HG03565 (cell line): ENCODE results near the gene ATP8A1.

Source experiments
- ATAC-seq: cut with Tn5 transposase; IDR thresholded peaks from one replicate; pipeline ENCODE4 v1.9.1; 2021; ENCODE audit warnings: mild to moderate bottlenecking, moderate library complexity; ENCODE audit not compliant: unreplicated experiment

ATP8A1 gene

DNA sequence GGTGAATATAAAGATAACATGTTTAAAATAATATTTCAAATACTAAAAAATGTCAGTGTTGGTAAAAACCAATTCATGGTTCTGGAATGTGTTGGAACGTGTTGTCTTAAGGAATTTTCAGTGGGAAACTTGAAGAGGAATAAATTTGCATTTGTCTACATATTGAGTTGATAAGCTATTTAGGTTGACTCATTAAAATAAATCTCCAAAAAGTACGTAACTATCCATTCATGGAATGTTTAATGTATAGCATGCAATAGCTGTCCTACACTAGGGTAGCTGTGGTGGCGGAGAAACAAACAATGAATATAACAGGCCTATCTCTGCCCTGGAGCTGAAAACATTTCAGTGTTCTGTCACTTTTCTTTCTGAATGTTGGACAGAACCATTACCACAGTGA lies 239.4 kb downstream of the ATP8A1 start:
- no peak for ATAC-seq

DNA sequence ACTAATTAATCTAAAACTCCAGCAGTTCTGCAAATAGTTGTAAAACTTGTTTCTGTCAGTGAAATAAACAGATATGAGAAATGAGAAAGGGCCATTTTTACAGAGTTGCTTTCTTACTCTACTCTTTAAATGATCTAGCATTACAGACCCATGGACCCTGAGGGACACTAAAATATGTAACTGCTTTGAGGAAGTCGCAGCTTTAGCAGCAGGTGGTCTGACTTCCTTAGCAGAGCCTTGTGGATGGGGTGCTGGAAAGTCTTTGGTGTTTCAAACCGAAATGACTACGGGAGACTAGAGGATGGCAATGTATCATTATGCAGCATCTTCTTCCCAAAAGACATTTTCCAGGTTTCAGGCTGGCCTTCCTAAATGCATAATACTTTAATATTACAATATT lies 240.9 kb downstream of the ATP8A1 start:
- ATAC-seq, result no peak

DNA sequence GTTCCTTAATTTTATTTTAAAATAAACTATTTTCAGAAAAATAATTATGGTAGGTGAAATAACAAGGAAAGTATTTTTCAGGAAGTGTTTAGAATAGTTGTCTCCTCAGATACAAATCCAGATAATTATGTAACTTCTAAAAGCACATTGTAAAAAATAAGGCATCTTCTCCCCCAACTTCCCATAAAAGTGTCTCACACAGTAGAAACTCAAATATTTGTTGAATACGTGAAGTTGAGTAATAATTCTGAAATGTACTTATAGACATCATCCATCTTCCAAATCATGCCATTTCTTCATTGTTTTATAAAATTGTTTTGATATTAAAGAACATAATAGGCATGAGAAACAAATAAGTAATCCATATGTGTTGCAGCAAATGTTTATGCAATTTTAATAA lies 241.6 kb downstream of the ATP8A1 start:
- no peak for ATAC-seq

DNA sequence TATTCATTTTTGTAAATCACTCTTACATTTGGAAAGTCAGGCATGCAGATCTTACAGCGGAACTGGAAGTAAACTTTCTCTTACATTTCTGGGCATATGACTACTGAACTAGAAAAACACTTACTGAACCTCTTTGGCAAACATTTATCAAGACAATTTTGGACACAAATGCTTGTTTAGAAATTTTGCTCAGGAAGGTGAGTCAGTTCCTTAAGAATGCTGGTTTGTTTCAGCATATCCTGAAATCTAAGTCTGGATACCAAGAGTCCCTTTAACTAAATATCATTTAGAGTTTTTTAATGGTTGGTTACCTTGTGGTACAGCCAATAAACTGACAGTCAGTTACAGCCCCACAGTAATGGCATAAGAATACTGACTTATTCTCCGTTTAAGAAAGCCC lies 244.7 kb downstream of the ATP8A1 start:
- no peak for ATAC-seq

DNA sequence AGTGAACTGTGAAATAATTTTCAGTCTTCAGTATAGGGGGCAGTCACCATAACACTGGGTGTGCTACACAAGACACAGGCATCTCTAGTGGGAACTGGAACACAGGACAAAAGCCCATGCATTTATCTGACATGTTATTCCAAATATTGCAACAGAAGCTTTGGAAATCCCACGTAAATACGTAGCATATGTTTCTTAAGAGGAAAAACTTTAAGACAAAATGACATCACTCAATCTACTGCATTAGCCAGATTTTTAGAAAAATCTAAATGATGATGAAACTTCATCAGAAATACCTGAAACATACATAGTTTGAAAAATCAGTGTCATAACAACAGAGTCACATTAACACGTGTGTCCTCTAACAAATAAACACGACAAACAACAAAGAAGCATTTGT lies 245.1 kb downstream of the ATP8A1 start:
- no peak for ATAC-seq

DNA sequence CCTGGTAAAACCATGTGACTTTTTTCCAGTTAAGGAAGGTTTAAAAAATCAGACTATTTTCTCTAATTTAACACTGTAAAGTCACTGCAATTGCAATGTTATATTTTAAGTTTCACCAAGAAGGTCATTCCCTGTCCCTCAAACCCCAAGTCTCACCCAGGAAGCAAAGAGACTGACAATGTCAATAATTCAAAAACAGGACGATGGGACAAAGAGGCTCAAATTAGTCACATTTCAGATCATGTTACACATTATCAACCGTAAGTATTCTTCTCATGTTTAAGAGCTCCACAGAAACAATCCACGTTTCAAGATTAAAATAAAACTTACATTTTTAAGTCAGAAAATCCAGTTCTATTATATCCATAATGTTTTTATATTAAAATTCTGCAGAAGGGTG lies 246.5 kb downstream of the ATP8A1 start:
- no peak for ATAC-seq

DNA sequence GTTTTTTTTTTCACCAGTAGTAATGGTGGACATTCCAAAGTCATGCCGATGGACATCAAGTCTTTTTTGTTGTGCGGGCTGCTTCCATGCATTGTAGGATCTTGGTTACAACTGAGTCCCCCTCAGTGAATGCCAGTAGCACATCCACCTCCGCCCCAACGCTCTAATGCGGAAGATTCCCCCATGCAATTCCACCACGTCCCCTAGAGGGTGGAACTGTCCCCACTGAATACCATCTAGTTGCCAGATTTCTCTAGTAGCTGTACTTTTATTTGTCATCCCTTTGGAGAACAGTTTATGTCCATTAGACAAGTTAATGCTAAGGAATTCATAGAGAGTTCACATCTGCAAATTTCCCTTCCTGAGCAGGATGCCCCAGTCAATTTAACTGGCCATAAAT lies 252.9 kb downstream of the ATP8A1 start:
- no peak for ATAC-seq

DNA sequence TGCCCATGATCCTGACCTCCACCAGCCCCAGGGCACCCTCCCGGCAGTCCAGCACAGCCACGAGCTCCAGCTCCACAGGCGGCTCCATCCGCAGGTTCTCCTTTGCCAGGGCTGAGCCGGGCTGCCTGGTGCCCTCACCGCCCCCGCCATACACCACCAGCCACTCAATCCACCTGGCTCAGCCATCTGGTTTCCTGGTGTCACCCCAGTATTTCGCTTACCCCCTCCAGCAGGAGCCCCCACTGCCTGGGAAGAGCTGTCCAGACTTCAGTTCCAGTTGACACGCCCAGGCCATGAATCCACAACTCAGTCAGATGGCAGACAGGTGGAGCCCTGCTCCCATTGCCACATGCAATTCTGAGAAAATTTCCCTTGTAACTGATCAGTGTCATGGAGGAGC lies 255.7 kb downstream of the ATP8A1 start:
- no peak for ATAC-seq

DNA sequence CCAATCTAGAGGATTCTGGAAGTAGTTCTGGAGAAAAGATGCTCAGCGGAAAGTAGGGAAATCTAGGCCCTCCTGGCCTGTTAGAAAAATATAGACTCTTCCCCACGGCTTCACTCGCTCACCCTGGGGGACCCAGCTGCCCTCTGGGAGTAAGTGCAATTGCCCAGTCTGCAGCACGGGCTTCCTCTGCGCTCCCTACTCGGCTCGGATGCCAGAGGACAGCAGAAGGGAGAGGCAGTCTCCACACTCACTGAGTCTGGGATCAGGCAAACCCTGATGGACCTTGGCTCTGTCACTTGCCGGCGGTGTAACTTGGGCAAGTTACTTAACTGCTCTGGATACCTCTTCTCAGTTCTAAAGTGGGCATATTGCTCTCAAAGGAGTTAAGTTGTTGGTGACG lies 257.5 kb downstream of the ATP8A1 start:
- no peak for ATAC-seq

DNA sequence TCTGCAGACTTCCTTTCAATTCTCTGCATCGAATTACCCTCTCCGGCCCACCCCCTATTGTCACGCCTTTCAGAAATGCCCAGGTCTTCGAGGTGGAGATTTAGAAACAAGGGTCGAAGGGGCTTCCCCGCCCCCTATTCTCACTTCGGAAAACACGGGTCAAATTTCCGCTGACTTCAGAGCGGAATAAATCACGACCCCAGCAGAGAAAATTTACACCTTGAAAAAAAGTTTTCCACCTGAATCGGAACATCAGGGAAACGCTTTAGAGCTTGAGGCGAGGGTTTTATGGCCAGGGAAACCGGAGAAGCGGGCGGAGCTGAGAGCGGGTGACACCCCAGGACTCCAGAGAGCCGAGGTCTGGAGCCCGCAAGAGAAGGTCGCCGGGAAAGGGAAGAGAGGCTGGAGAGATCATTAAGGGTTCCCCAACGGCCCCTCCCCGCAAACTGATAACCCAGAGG lies 258.0 kb downstream of the ATP8A1 start:
- no peak for ATAC-seq

DNA sequence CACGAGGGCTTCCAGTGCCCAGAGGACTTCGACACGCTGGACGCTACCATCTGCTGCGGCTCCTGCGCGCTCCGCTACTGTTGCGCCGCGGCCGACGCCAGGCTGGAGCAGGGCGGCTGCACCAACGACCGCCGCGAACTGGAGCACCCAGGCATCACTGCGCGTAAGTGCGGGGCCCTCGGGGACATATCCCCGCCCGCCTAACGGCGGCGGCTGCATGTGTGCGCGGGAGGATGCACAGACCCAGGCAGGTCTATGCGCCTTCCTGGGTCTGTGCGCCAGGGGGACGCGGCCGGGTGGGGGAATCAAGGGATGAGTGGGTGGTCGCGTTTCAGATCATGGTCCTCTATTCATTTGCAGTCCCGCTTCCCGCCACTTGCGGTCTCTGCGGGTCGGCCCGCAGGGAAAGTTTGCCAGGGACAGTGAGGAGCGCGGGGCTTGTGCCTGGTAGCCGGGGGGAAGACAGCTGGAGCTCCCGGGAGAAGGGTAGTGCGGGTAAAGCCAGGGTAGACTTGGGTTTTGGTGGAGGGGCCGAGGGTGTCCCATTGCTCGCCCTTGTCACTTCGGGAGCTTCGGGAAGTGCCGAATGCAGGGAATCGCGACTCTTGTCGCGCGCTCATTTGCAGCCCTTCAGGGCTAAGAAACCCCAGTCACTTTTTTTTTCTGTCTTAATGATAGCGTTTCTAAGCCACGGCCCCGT lies 258.6 kb downstream of the ATP8A1 start:
- ATAC-seq, result peak; percentile 35

DNA sequence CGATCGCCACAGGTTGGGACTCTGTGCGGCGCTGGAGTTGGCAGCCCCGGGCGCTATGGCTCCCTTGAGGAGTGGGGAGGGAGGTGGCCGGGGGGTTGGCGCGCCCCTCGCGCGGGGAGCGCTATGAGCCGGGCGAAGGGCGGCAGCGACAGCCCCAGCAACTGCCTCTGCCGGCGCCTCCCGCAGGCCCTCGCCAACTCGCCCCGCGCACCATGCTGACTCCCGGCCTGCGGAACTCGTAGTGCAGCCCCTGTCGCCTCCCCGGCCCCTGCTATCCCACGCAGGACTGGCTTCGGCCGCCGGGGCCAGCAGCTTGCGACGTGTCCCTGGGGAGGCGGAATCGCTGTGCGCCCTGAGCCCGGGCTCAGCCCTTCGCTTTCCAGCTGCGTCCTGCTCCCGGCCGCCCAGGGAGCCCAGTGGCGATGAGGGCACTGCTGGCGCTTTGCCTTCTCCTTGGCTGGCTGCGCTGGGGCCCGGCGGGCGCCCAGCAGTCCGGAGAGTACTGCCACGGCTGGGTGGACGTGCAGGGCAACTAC lies 259.2 kb downstream of the ATP8A1 start:
- peak; percentile 12 for ATAC-seq

DNA sequence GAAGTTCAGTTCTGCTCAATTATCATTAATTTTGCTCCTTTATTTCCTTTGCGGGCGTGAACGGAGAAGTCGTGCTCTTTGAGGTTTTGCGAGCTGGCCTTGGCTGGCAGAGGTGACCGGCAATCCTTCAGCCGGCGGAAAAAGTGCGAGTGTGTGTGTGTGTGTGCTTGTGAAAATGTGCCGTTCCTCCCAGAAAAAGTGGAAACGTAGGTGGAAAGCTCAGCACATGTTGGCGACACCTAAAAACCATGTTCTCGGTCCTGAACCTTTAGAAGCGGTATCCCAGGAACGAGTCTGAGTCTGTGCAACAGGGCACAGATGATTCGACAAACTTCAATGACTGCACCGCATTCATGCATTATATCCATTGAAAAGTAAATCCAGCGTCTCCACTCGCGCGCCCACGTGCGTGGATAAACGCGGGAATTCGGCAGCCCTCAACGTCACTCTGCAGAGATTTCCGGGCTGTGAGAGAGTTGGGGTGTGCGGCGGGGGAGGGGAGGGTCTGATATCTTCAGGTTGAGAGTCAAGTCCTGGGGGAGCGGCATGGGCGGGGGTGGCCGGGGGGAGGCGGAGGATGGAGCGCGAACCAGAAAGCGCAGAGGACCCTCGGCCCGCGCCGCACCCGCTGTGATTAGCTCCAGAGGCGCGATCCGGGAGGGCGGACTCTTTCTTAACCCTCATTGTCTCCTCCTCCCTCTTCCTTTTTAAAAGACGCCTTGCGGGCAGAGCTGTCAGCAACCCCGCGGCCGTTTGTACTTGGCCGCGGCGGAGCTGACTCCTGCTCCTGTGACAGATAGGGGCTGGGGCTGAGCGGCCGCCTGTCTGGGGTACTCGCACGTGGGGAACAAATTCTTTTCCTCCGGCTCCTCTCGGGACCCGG lies 259.9 kb downstream of the ATP8A1 start, which contains the start of gene SHISA3:
TSS of gene SHISA3 (plus strand) at position 737 of the 883 bp plus-strand sequence. CDS start 569 bp downstream, outside the sequence.
- peak; percentile 26 for ATAC-seq

DNA sequence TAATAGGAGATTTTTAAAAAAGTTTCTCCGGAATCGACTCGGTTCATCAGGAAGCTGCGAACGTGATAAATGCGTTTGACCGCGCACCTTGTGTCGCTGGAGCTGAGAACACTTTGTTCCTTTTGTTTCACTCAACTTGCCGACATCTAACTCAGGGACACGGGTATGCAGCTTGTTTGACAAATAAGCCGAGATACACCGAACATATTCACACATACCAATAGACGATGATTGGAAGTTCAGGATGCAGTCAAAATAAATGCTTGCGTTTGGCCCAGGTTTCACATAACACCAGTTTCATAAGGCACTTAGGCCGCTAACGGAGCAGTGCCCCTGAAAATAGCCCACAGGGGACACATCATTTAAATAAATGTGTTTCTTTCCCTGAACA lies 260.5 kb downstream of the ATP8A1 start:
- ATAC-seq, result no peak

DNA sequence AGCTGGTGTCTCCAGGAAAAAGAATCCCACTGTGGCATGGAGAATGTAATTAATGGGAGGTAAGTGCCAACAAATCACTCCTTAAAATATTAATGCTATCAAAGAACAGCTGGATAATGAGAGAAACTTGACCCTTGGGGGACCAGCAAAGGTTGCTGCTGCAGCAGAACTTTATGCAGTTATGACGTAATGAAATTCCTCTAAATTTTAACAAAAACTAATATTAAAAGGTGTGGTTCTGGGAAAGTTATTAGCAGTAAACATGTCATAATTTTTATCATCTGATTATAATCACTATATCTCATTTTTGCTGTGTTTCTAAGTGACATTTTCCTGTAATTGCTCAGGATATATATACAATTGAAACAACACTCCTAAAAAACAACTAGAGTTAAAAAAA lies 261.3 kb downstream of the ATP8A1 start:
- no peak for ATAC-seq

DNA sequence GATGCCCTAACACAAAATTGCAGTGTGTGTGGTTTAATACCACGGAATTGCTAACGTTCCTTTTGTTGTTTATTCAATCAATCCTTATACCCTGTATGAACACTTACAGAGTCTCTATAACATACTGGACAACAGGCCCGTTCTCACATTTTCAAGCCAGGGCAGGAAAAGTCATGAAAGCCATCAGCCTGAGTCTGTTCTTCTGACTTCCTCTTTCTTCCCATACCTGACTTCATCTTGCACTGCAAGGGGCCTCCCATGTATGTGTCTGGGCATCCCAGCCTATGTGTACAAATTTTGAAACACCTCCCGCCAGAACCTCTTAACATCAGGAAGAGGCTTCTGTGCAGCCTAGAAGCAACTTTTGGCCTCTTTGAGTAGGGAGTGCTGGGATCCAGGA lies 264.5 kb downstream of the ATP8A1 start:
- ATAC-seq, result no peak

DNA sequence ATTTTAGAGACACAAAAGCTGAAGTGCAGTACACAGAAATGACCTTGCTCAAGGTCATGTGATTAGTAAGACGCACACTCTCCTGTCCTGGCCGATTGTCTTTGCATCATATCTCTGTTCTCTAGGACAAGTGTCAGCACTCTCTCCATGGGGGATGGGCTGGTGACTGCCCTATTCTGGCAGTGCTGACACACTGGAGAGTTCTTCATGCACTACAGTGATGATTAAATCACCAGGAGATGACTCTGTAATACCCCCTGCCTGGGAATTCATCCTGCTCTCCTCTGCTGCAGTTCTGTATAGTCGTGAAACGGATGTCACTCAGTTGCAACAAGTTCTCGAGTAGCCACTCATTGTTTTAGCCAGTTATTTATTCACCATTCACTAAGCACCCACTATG lies 264.9 kb downstream of the ATP8A1 start:
- no peak for ATAC-seq

DNA sequence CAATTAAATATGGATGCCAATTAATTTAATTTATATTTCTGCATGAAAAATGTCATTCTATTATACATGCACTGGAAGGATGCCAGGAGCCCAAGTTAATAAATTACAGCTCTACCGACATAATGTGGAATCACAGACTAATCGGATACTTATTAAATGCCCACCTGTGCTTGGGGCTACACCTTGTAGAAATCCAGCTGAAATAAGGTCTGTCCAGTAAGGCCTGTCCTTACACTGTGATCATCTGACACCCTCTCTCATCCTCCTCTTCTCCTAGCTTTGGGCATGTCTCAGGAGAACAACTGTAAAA lies 265.6 kb downstream of the ATP8A1 start:
- no peak for ATAC-seq

DNA sequence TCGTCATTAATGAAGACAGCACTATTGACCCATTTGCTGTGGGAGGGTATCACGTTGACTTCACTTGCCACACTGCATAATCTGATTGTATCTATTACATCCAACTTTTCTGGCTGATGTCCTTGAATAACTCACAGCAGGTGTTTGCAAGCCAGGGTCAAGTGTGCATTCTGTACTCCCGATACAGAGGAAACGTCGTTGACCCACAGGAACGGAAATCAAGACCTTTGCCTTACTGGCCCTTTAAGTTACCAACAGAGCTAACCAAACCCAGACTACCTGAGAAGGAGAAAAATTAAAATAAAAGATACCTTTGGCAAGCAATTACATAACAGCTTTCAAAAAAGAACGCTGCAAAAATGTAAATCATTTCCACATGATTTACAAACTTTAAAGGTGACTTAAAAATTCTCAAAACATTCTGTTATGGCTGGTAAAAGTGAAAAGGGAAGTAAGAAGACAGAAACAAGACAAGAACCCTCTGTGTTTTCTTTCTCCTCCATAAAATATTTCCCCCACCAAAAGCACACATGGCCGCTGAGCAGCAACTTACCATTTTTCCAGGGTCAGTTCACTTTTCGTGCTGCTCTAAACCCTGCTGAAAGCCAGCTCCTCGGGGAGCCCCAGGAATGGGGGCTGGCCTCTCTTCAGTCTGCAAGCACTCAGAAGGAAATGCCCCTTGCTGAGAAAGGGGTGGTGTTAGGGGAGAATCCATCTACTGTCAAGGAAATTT lies 266.1 kb downstream of the ATP8A1 start:
- no peak for ATAC-seq

DNA sequence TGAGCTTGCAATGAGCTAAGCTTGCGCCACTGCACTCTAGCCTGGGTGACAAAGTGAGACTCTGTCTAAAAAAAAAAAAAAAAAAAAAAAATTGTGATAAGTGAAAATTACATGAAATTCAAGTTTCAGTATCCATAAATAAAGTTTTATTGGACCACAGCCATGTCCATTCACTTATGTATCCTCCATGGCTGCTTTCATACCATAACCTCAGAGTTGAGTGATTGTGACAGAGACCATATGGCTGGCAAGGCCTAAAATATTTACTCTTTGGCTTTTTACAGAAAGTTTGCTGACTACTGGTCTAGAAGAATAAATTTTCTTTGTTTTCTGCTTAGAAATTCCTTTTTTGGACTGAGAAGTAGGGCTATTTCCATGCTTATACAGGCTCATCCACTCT lies 271.4 kb downstream of the ATP8A1 start:
- ATAC-seq, result no peak

DNA sequence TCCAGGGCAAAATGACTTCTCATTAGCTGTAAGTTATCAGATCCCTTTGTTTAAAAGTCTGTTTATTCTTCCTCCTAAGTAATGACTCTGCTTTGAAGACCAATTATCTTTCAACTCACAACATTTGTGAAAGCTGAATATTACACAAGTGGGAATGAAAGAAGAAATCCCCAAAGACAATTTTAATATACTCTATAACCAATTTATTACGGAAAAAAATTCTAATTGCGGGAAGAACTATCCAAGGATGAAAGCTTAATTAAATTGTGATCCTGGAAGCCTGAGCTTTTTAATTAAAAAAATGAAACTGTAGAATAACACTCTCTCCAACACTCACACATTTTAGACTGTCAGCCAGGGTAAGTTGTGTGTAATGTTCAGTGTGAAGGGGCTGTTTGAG lies 275.2 kb downstream of the ATP8A1 start:
- no peak for ATAC-seq
